Neuronal stem cell (in vitro differentiated cells): ENCODE data around the gene PLXNA1.
A peak's percentile ranks its signal among the peaks of the same experiment; 100 is the strongest.

Experiments used
- DNase-seq: peaks from one replicate; pipeline ENCODE4 v3.0.0-alpha.2; 2013; ENCODE audit warnings: low spot score
- H2AFZ ChIP-seq: one replicate; pipeline ENCODE4 v1.6.1; 2013; ENCODE audit warnings: mild to moderate bottlenecking, low read length, inconsistent platforms
- H2AK5ac ChIP-seq: 2 replicates; pipeline ENCODE4 v1.6.1; 2013; ENCODE audit warnings: low read depth, mild to moderate bottlenecking, inconsistent platforms, low read length, moderate library complexity, mixed read lengths
- H2BK120ac ChIP-seq: 2 replicates; pipeline ENCODE4 v1.6.1; 2013; ENCODE audit warnings: low read depth, mild to moderate bottlenecking, inconsistent platforms, low read length, moderate library complexity, mixed read lengths
- H2BK12ac ChIP-seq: one replicate; pipeline ENCODE4 v1.6.1; 2013; ENCODE audit warnings: low read length, inconsistent platforms
- H2BK15ac ChIP-seq: 2 replicates; pipeline ENCODE4 v1.6.1; 2013; ENCODE audit warnings: mild to moderate bottlenecking, low read length, inconsistent platforms, mixed read lengths
- H2BK5ac ChIP-seq: one replicate; pipeline ENCODE4 v1.6.1; 2013; ENCODE audit warnings: inconsistent platforms, mild to moderate bottlenecking, low read length, moderate library complexity
- H3K14ac ChIP-seq: one replicate; pipeline ENCODE4 v1.6.1; 2013; ENCODE audit warnings: low read length, inconsistent platforms
- H3K18ac ChIP-seq: 2 replicates; pipeline ENCODE4 v1.6.1; 2013; ENCODE audit warnings: low read length, inconsistent platforms
- H3K23ac ChIP-seq: 2 replicates; pipeline ENCODE4 v1.6.1; 2013; ENCODE audit warnings: low read depth, mild to moderate bottlenecking, mixed read lengths, low read length, inconsistent platforms; ENCODE audit not compliant: poor library complexity
- H3K27ac ChIP-seq: replicated peaks from 3 replicates; pipeline ENCODE4 v1.5.1; 2013; ENCODE audit warnings: low read length, inconsistent platforms
- H3K27me3 ChIP-seq, 3 experiments: 2 replicates each; pipeline ENCODE4 v1.6.1; 2013; ENCODE audit warnings: low read length in 3 of 3, mild to moderate bottlenecking in 2 of 3, inconsistent platforms in 1 of 3, low read depth in 1 of 3, mixed read lengths in 1 of 3, moderate library complexity in 1 of 3; ENCODE audit not compliant: control insufficient read depth in 3 of 3, insufficient read depth in 3 of 3
- H3K36me3 ChIP-seq, 2 donors: replicated peaks in 1 of 2; 2 replicates each; pipeline ENCODE4 v1.6.1; 2013; ENCODE audit warnings: low read length in 2 of 2; ENCODE audit not compliant: control insufficient read depth in 2 of 2, insufficient read depth in 2 of 2
- H3K4ac ChIP-seq: 2 replicates; pipeline ENCODE4 v1.6.1; 2013; ENCODE audit warnings: inconsistent platforms, mild to moderate bottlenecking, low read length, moderate library complexity
- H3K4me1 ChIP-seq, 2 donors: 1 replicate in 1 of 2; 2 replicates in 1 of 2; pipeline ENCODE4 v1.6.1; 2013; ENCODE audit warnings: low read length in 2 of 2, low read depth in 1 of 2; ENCODE audit not compliant: control insufficient read depth in 2 of 2, insufficient read depth in 1 of 2
- H3K4me2 ChIP-seq: one replicate; pipeline ENCODE4 v1.6.1; 2013; ENCODE audit warnings: mild to moderate bottlenecking, low read length, inconsistent platforms; ENCODE audit not compliant: insufficient read depth, poor library complexity, severe bottlenecking
- H3K4me3 ChIP-seq, 2 donors: 2 replicates each; pipeline ENCODE4 v1.5.1; 2013; ENCODE audit warnings: low read length in 2 of 2, mild to moderate bottlenecking in 2 of 2, inconsistent platforms in 1 of 2, moderate library complexity in 1 of 2
- H3K79me1 ChIP-seq: one replicate; pipeline ENCODE4 v1.6.1; 2013; ENCODE audit warnings: low read depth, mild to moderate bottlenecking, inconsistent platforms, low read length, moderate library complexity
- H3K9ac ChIP-seq: one replicate; pipeline ENCODE4 v1.6.1; 2013; ENCODE audit warnings: mild to moderate bottlenecking, low read depth, low read length, inconsistent platforms; ENCODE audit not compliant: poor library complexity
- H3K9me3 ChIP-seq, 2 donors: replicated peaks in 1 of 2; 2 replicates each; pipeline versions ENCODE3 to v1.6.1; 2013; ENCODE audit warnings: low read length in 2 of 2, mild to moderate bottlenecking in 2 of 2, inconsistent platforms in 1 of 2, low read depth in 1 of 2, mixed read lengths in 1 of 2, moderate library complexity in 1 of 2; ENCODE audit not compliant: control insufficient read depth in 2 of 2, insufficient read depth in 1 of 2
- H4K8ac ChIP-seq: one replicate; pipeline ENCODE4 v1.6.1; 2013; ENCODE audit warnings: low read depth, mild to moderate bottlenecking, inconsistent platforms, low read length, moderate library complexity
- H4K91ac ChIP-seq: one replicate; pipeline ENCODE4 v1.6.1; 2013; ENCODE audit warnings: low read length, low read depth, mild to moderate bottlenecking, inconsistent platforms; ENCODE audit not compliant: poor library complexity
- WGBS, 2 donors: extraction: QIAGEN DNeasy Blood & Tissue Kit; methylation state at CpG; one replicate each; pipeline ENCODE4 v1.1.7; 2013; ENCODE audit warnings: missing lambda C conversion rate in 2 of 2, mixed read lengths in 1 of 2; ENCODE audit not compliant: insufficient read length in 2 of 2, insufficient replicate concordance in 1 of 2; ENCODE audit errors: extremely low coverage in 2 of 2; 5-methylcytosine and 5-hydroxymethylcytosine counted together

Gene PLXNA1

DNA sequence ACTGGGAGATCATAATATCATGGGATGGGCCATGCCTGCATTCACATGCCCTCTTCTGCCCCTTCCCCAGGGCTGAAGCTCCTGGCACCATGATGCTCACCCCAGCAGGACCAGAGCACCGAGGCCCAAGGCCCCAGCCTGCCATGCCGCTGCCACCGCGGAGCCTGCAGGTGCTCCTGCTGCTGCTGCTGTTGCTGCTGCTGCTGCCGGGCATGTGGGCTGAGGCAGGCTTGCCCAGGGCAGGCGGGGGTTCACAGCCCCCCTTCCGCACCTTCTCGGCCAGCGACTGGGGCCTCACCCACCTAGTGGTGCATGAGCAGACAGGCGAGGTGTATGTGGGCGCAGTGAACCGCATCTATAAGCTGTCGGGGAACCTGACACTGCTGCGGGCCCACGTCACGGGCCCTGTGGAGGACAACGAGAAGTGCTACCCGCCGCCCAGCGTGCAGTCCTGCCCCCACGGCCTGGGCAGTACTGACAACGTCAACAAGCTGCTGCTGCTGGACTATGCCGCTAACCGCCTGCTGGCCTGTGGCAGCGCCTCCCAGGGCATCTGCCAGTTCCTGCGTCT is 5.6 kb downstream of the PLXNA1 start:
- Histone ChIP-seq H4K8ac (no peak overlapping the region), H3K9me3 (no peaks in the 10 kb centered on the region), H2BK5ac (peak overlapping the region; percentile 39), H3K18ac (no peak overlapping the region), H2BK12ac (no peak overlapping the region), H3K14ac (no peak overlapping the region), H3K4ac (no peak overlapping the region), H3K27me3 (no peaks in the 10 kb centered on the region), H2BK15ac (no peak overlapping the region), H2AFZ (no peak overlapping the region), H3K27ac (no peak overlapping the region), H3K23ac (peak overlapping the region; percentile 31), H3K4me2 (no peak overlapping the region), H2BK120ac (no peak overlapping the region), H3K4me3 (no peak overlapping the region), H3K4me1 (peaks cover 9 to 16% of the 10 kb centered on the region in 2 donors), H3K36me3 (peaks cover 39 to 59% of the 10 kb centered on the region in 2 donors), H4K91ac (no peak overlapping the region), H3K9ac (peak overlapping the region; percentile 44), H3K79me1 (peaks cover 65% of the 10 kb centered on the region), H2AK5ac (no peak overlapping the region)
- DNase-seq = no peak
- no CpG with 5 or more reads among the region's 26 CpGs for WGBS, 2 donors

GRCh38 chr3:126989316-126990023 is 6.6 kb downstream of the PLXNA1 start:
- no CpG with 5 or more reads among the region's 36 CpGs for WGBS, 2 donors
- peak overlapping the region; percentile 70 for H3K9ac ChIP-seq
- H3K23ac ChIP-seq = peak overlapping the region; percentile 91
- H4K91ac ChIP-seq = no peak overlapping the region
- peaks cover 5 to 14% of the 10 kb centered on the region in 2 donors for H3K4me1 ChIP-seq
- peaks cover 43 to 66% of the 10 kb centered on the region in 2 donors for H3K36me3 ChIP-seq
- DNase-seq = no peak
- H2AK5ac ChIP-seq = no peak overlapping the region
- H3K4me3 ChIP-seq = no peak overlapping the region
- H3K9me3 ChIP-seq = no peaks in the 10 kb centered on the region
- H3K79me1 ChIP-seq = peaks cover 65% of the 10 kb centered on the region
- no peak overlapping the region for H3K4me2 ChIP-seq
- H2BK120ac ChIP-seq = no peak overlapping the region
- no peak overlapping the region for H2AFZ ChIP-seq
- no peak overlapping the region for H2BK12ac ChIP-seq
- H3K27ac ChIP-seq = no peak overlapping the region
- H2BK5ac ChIP-seq = peak overlapping the region; percentile 71
- H4K8ac ChIP-seq = no peak overlapping the region
- no peaks in the 10 kb centered on the region for H3K27me3 ChIP-seq
- no peak overlapping the region for H3K4ac ChIP-seq
- H2BK15ac ChIP-seq = no peak overlapping the region
- peak overlapping the region; percentile 31 for H3K18ac ChIP-seq
- no peak overlapping the region for H3K14ac ChIP-seq

DNA sequence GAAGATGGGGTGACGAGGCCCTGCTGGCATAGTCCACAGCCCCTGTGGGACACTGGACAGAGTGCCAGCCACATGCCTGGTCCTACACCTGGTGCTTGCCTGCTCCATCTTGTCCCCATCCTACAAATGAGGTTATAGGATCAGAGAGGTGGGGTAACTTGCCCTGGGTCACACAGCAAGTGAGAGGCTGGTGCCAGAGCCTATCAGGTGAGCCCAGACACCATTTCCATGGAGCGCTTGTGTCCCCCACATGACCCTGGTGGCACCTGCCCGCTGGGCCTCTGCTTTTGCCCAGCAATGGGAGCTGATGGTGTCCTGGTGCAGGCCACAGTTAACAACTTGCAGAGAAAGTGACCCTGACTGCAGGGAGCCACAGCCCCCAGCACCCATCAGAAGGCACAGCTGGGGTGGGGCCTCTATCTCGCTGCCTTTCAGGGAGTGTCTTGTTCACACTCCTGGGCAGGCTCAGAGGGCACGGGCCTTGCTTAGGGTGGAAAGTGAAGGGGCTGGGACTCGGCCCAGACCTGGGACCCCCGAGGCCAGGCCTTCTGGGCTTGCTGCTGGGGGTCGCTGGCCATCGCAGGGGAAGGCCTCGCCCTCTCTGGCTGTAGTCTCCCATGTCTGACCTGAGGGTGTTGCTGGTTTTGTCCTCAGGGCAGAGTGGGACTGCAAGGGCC is 7.2 kb downstream of the PLXNA1 start:
- H2AFZ ChIP-seq = no peak overlapping the region
- peak overlapping the region; percentile 71 for H3K18ac ChIP-seq
- no peak overlapping the region for H3K23ac ChIP-seq
- no peak for DNase-seq
- H3K9ac ChIP-seq = peak overlapping the region; percentile 84
- H3K14ac ChIP-seq = no peak overlapping the region
- no peak overlapping the region for H3K4me3 ChIP-seq
- no peak overlapping the region for H2BK15ac ChIP-seq
- H4K8ac ChIP-seq = peak overlapping the region; percentile 82
- peaks cover 0 to 7% of the 10 kb centered on the region in 2 donors for H3K4me1 ChIP-seq
- no peak overlapping the region for H4K91ac ChIP-seq
- H2BK120ac ChIP-seq = no peak overlapping the region
- H3K79me1 ChIP-seq = peaks cover 62% of the 10 kb centered on the region
- no peaks in the 10 kb centered on the region for H3K9me3 ChIP-seq
- peaks cover 43 to 71% of the 10 kb centered on the region in 2 donors for H3K36me3 ChIP-seq
- H3K27me3 ChIP-seq = no peaks in the 10 kb centered on the region
- H3K4me2 ChIP-seq = no peak overlapping the region
- H2BK5ac ChIP-seq = no peak overlapping the region
- no peak overlapping the region for H3K4ac ChIP-seq
- no peak overlapping the region for H3K27ac ChIP-seq
- WGBS, 2 donors = no CpG with 5 or more reads among the region's 10 CpGs
- H2BK12ac ChIP-seq = peak overlapping the region; percentile 73
- no peak overlapping the region for H2AK5ac ChIP-seq

- peak overlapping the region; percentile 71 for H3K18ac ChIP-seq
- H4K91ac ChIP-seq = no peak overlapping the region
- peak overlapping the region; percentile 82 for H3K14ac ChIP-seq
- peak overlapping the region; percentile 11 for H3K4me2 ChIP-seq
- H3K9ac ChIP-seq = peak overlapping the region; percentile 84
- H2BK15ac ChIP-seq = no peak overlapping the region
- no peak overlapping the region for H3K27ac ChIP-seq
- no peak overlapping the region for H2AK5ac ChIP-seq
- DNase-seq = no peak
- H2BK5ac ChIP-seq = no peak overlapping the region
- H2BK12ac ChIP-seq = no peak overlapping the region
- no peak overlapping the region for H3K4ac ChIP-seq
- WGBS, 2 donors = no CpG with 5 or more reads among the region's 5 CpGs
- H3K36me3 ChIP-seq = peaks cover 47 to 78% of the 10 kb centered on the region in 2 donors
- H3K79me1 ChIP-seq = peaks cover 65% of the 10 kb centered on the region
- no peak overlapping the region for H2AFZ ChIP-seq
- no peak overlapping the region for H3K4me3 ChIP-seq
- H2BK120ac ChIP-seq = no peak overlapping the region
- H3K4me1 ChIP-seq = peaks cover 0 to 6% of the 10 kb centered on the region in 2 donors
- no peak overlapping the region for H3K23ac ChIP-seq
- no peaks in the 10 kb centered on the region for H3K9me3 ChIP-seq
- H4K8ac ChIP-seq = no peak overlapping the region
- H3K27me3 ChIP-seq = no peaks in the 10 kb centered on the region
Observed at GRCh38 chr3:126990890-126991289, 8.0 kb downstream of the PLXNA1 start.
